Measurements from ENCODE around the gene GNAO1.
A peak's percentile ranks its signal among the peaks of the same experiment; 100 is the strongest.

The GNAO1 gene

GRCh38 chr16:56401482-56401881 lies 210.2 kb downstream of the GNAO1 start:
- in situ Hi-C loops (cut with MboI; ENCODE audit: low sequenced_read_pairs, unreplicated experiment), result no loop called here
- TF ChIP-seq CTCF (IDR thresholded peaks at IDR 0.05; ENCODE audit: borderline replicate concordance, control extremely low read depth, extremely low read depth, insufficient read depth, missing control alignments), result no peak
- DNase-seq (ENCODE audit: low spot score), result peak; percentile 29

- no peak for TF ChIP-seq CTCF (IDR thresholded peaks at IDR 0.05; ENCODE audit: borderline replicate concordance, control extremely low read depth, extremely low read depth, insufficient read depth, missing control alignments)
- DNase-seq (ENCODE audit: low spot score), result no peak
- in situ Hi-C loops (cut with MboI; ENCODE audit: low sequenced_read_pairs, unreplicated experiment), result no loop called here
Observed at GRCh38 chr16:56405977-56406672, 214.8 kb downstream of the GNAO1 start.

Data from GM13976 (cell line).